GM19452 (cell line): ENCODE results near the gene CFAP100.

Source experiments
- ATAC-seq: cut with Tn5 transposase; IDR thresholded peaks from one replicate; pipeline ENCODE4 v1.9.1; 2021; ENCODE audit not compliant: unreplicated experiment

CFAP100 gene

DNA sequence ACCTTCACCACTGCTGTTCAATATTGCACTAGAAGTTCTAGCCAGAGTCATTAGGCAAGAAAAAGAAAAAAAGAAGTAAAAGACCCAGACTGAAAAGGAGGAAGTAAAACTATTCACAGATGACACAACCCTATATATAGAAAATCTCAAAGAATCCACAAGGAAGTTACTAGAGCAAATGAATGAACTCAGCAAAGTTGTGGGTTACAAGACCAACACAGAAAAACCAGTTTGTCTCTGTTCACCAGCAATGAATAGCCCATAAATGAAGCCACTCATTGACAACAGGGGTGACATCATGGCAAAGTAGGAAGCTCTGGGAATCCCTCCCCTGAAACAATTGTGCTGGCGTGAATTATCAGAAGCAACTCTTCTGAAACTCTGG, 4.6 kb downstream of the CFAP100 start:
- peak; percentile 60 for ATAC-seq

- no peak for ATAC-seq
Observed at GRCh38 chr3:126399756-126400155, 5.0 kb downstream of the CFAP100 start.

GRCh38 chr3:126401611-126402160, 7.0 kb downstream of the CFAP100 start:
- no peak for ATAC-seq

DNA sequence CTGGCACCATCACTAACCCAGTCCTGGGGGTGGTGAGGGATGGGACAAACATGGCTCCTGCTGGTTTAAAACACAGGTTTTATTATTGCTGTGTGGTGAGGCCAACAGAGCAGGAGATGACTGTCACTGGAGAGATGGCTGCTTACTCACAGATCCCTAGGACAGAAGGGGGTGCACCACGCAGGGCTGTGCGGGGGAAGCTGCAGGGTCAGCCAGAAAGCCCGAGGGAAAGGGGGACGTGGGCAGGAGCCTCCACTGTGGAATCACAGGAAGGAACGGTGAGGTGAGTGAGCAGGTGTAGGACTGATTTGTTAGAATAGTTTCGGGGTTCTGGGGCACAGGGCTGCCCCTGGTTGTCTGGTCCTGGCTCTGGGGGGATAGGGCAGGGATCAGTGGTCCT, 7.5 kb downstream of the CFAP100 start:
- ATAC-seq, result no peak

DNA sequence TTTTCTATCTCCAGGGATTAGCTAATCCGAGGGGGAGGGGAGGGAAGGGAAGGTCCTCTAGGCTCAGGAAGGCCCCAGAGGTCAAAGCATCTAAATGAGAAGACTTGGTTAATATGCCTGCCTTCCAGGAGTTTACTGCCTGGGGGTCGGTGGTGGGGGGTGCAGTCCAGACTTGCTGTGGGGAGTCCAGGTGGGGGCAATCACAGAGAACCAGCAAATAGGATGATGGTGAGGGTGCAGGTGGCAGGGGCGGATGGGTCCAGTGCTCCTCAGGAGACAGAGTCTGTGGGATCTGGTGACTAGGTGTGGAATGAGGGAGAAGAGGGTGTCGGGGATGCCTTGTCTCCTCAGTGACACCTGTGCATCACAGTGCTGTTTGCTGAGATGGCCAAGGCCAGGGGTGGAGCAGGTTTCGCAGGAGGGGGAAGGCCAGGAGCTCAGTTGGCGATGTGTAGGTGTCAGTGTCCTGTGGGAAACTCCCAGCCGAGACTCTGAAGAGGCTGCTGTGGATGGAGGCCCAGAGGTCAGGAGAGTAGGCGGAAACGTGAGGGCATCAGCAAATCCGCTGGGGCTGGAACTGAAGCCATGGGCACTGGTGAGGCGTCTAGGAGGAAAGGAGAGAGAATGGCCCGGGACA, 8.1 kb downstream of the CFAP100 start:
- no peak for ATAC-seq

DNA sequence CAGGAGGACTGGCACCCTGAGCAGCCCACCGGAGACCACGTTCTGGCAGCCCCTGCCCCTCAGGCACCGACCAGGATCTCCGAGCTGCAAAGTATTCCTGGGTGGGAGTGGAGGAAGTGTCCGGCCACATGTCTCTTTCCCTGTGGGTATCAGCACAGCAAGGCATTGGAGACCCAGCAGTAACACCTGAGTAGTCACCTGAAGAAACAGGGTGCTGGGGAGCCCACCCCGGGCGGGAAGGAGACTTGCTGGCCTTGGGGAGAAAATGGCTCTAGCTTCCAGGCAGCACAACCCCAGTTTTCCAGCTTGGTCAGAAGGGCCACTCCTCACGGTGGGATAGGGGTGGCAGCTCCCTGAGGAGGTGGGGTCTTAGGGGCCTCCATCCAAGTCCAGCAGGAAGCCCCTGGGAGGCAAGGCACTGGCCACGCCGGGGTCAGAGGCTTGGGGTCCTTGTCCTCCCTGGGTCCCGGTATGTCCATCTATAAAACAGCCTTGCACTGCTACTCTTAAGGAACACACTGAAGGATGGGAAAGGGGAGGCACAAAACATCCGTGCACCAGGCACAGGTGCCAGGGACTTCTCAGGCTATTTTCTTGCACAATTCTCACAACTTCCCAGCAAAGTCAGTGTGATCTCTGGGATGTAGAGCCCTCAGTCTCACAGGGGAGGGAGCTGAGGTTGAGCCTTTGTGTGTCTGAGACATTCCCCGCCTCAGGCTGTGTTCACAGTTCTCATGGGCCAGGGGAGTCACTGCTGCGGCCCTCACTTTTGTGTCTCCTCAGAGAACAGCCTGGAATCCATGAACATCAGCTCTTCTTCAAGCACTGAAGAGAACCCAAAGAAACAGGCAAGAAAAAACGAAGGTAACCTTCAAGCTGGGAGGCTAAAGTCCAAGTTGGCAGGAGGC, 11.9 kb downstream of the CFAP100 start:
- ATAC-seq, result no peak

GRCh38 chr3:126407412-126408044, 12.8 kb downstream of the CFAP100 start:
- ATAC-seq, result no peak

GRCh38 chr3:126408099-126408498, 13.4 kb downstream of the CFAP100 start:
- ATAC-seq, result no peak

- ATAC-seq, result no peak
Observed at GRCh38 chr3:126412841-126413692, 18.4 kb downstream of the CFAP100 start.

DNA sequence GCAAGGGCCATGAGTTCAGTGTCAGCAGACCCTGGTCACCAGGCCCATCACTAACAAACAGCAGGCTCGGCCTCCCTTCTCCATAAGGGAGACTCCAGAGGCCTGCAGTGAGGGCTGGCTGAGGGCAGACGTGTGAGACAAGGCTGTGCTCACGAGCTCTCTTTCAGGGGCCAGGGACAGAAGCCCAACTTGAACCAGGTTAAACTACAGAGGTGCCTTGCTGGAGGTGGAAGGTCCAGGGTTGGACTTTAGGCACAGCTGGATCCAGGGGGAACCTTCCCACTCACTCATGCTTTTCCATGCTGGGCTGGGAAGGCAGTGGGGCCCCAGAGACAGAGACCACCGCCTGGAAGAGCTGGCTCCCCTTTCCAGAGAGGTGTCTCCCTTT, 19.0 kb downstream of the CFAP100 start:
- no peak for ATAC-seq

DNA sequence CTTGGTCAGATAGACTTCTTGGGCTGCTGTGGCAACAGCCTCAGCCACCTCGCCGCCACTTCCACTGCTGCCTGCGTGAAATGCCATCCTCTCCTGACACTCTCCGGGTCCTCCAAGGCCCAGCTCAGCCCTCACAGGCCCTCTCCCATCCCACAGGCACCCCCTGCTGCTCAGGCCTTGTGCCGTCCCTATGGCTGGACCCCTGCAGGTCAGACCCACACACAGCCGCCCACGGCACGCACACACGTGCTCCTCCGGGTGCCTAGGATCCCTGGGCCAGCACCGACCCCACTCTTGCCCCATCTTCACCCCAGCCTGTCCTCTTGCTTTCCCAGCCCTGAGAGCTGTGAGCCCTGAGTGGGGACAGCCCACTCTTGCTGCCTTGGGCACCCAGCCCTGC, 19.7 kb downstream of the CFAP100 start:
- ATAC-seq, result no peak

- ATAC-seq, result no peak
Observed at GRCh38 chr3:126414961-126415660, 20.4 kb downstream of the CFAP100 start.

- no peak for ATAC-seq
Observed at GRCh38 chr3:126415661-126416591, 21.2 kb downstream of the CFAP100 start.

- ATAC-seq, result no peak
Observed at GRCh38 chr3:126416943-126417342, 22.2 kb downstream of the CFAP100 start.

DNA sequence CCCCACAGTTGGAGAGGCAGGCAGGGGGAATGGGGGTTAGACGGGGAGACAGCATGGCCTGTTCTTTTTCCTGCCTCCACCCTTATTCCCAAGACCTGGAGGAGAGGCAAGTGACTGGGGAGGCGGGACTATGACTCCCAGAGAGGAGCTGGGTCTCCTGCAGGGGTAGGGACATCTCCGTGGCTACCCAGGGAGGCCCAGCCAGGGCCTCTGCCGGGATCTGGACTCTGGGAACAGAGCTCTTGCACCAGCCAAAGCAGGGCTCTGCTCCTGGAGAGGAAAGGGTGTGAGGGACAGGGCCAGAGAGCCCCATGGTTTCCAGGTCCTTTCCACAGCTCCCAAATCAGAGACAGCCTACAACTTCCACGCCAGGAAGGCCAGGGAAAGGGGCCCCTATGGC, 22.8 kb downstream of the CFAP100 start:
- ATAC-seq, result no peak

- ATAC-seq, result no peak
Observed at GRCh38 chr3:126417981-126418530, 23.3 kb downstream of the CFAP100 start.

DNA sequence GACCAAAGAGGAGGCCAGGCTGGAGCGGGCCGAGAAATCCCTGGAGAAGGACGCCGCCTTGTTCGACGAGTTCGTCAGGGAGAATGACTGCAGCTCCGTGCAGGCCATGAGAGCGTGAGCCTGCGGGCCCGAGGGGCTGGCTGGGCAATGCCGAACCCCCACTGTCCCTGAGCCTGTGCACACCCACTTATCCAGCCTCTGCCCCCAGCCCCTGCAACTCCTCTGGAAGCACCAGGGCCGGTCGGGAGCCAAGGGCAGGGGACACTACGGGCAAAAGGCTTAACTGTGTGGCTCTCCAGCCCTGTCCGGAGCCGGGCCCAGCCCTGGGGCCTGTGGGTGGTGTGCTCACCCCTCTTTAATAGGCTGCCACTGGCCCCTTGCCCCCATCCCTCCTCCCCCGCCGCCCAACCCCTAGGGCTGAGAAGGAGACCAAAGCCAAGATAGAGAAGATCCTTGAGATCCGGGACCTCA, 24.0 kb downstream of the CFAP100 start:
- no peak for ATAC-seq

DNA sequence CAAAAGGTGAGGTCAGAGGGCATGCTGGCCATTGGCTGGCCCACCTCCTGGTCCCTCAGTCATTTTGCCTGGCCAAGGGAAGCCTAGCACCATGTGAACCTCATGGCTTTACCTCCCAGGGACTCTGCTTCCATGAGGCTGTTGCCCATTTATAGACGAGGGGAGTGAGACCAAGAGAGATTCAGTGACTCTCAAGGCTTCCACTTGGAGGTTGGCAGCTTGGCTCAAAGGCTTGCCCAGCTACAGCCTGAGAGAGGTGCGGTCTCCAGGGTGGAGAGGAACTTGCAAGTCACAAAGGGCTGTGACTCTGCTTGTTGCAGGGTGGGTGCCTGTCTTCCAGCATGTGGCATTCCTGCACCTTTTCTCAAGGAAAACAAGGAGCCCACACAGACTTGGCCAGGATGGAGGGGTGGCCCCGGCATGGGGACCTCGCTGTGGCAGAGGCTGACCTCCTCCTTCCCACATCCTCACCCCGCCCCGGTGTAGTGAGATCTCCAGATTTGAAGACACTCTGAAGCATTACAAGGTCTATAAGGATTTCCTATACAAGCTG, 24.5 kb downstream of the CFAP100 start:
- no peak for ATAC-seq
